Fibroblast of lung (primary cell): Measurements from ENCODE around the gene RAPGEF4.

ENCODE experiments used
- EZH2 ChIP-seq: IDR thresholded peaks from 2 replicates; pipeline ENCODE4 v1.5.1; 2012; ENCODE audit warnings: low read length, control low read depth, mild to moderate bottlenecking; ENCODE audit errors: missing control alignments
- TF ChIP-seq, protein P1 (sequence below), 2 donors: IDR thresholded peaks in 1 of 2; conservative IDR thresholded peaks in 1 of 2; 1 replicate in 1 of 2; 2 replicates in 1 of 2; pipeline ENCODE4 v1.5.1; 2011 to 2012; ENCODE audit warnings: low read length in 2 of 2, control low read depth in 1 of 2, inconsistent platforms in 1 of 2, low read depth in 1 of 2, mild to moderate bottlenecking in 1 of 2

DNA sequence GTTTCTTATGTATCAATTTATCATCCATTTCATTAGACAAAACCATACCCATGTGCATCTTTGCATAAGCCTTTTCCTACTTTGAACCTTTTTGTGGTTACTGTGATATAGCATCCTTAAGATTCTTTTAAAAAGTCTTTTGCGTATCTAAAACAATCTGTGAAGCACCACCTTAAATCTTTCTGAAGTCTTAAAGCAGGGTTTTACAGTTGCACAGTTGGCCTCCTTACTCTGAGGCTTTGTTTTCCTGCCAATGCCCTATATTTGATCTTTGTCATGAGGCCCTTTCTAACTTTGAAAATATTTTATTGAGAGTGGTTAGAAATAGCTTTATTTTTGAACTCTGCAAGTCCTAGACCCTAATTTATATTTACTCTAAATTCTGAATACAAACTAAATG lies 176.6 kb downstream of the RAPGEF4 start:
- TF ChIP-seq, protein P1, sequence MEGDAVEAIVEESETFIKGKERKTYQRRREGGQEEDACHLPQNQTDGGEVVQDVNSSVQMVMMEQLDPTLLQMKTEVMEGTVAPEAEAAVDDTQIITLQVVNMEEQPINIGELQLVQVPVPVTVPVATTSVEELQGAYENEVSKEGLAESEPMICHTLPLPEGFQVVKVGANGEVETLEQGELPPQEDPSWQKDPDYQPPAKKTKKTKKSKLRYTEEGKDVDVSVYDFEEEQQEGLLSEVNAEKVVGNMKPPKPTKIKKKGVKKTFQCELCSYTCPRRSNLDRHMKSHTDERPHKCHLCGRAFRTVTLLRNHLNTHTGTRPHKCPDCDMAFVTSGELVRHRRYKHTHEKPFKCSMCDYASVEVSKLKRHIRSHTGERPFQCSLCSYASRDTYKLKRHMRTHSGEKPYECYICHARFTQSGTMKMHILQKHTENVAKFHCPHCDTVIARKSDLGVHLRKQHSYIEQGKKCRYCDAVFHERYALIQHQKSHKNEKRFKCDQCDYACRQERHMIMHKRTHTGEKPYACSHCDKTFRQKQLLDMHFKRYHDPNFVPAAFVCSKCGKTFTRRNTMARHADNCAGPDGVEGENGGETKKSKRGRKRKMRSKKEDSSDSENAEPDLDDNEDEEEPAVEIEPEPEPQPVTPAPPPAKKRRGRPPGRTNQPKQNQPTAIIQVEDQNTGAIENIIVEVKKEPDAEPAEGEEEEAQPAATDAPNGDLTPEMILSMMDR (conservative IDR thresholded peaks at IDR 0.05 in 1 of 2, IDR thresholded peaks at IDR 0.05 in 1 of 2; ENCODE audit: low read depth in 1 of 2, low read length in 2 of 2) = no peak
- no peak for TF ChIP-seq EZH2
